Measurements from ENCODE around the gene PLEKHG4B.
A peak's percentile ranks its signal among the peaks of the same experiment; 100 is the strongest.
"Not testable (repeated sequence)": the region's sequence is repeated elsewhere in the genome, so short reads cannot be mapped to it uniquely, and the experiment has no call there.

PLEKHG4B gene

DNA sequence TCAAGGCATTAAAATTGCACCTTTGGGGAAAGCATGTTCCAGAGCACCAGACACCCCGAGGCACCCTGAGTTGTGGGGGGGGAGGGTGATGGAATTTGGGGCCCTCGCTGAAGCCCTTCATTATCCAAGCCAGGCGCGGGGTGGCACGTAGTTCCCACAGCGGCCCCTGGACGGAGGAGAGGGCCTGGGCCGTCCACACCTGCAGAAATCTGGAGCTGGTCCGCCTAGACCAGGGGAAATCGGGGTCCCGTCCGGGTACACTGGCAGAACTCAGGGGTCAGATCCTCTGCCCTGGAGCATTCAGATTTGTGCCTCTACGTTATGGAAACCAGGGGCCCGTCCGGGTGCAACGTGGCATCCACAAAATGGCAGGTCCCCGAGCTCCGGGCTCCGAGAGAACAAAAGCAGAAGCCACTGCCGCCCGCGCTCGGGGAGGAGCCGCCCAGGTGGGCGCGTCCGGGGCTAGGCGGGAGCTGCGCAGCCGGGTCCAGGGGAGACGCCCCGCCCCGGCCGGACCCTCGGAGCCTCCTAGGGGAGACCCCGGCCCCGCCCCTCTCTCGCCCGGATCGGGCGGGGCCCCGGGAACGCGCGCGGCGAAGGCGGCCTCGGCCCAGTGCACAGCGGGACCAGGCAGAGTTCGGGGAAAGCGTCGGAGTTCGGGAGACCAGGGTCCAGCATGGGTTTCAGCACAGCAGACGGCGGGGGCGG lies at the start of gene PLEKHG4B:
PLEKHG4B (plus strand) TSS at position 613 of the 708 bp plus-strand sequence; CDS start at position 677, 64 bp downstream.
- Mint-ChIP-seq H3K9me3 (ENCODE audit: low read depth) (no peaks in the 10 kb centered on the region), H3K36me3 (no peaks in the 10 kb centered on the region), H3K4me3 (peak within 1 kb of the TSS; percentile 78), H3K27me3 (peaks cover 31% of the 10 kb centered on the region), H3K4me1 (ENCODE audit: low read depth) (peaks cover 7% of the 10 kb centered on the region), H3K27ac (no peak within 1 kb of the TSS)

- H3K9me3 Mint-ChIP-seq (ENCODE audit: low read depth) = no peaks in the 10 kb centered on the region
- H3K27me3 Mint-ChIP-seq = peaks cover 30% of the 10 kb centered on the region
- no peaks in the 10 kb centered on the region for H3K36me3 Mint-ChIP-seq
- no peak overlapping the region for H3K4me3 Mint-ChIP-seq
- H3K27ac Mint-ChIP-seq = no peak overlapping the region
- no peaks in the 10 kb centered on the region for H3K4me1 Mint-ChIP-seq (ENCODE audit: low read depth)
Observed at GRCh38 chr5:42250-42649, 49.7 kb upstream of the PLEKHG4B start.

DNA sequence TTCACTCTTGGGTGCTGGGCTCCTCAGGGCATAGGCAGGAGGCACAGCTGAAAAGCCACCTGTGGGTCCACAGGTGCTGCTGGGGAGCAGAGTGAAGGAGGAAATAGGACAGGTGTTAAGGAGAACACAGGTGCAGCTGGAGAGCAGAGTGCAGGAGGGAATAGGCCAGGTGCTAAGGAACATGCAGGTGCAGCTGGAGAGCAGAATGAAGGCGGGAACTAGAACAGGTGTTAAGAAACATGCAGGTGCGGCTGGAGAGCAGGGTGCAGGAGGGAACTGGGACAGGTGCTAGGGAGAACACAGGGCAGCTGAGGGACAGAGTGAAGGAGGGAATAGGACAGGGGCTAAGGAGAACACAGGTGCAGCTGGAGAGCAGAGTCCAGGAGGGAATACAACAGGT lies 43.8 kb upstream of the PLEKHG4B start:
- Mint-ChIP-seq H3K36me3 (no peaks in the 10 kb centered on the region), H3K4me3 (no peak overlapping the region), H3K27ac (no peak overlapping the region), H3K4me1 (ENCODE audit: low read depth) (peaks cover 4% of the 10 kb centered on the region), H3K27me3 (peaks cover 24% of the 10 kb centered on the region), H3K9me3 (ENCODE audit: low read depth) (peaks cover 3% of the 10 kb centered on the region)

DNA sequence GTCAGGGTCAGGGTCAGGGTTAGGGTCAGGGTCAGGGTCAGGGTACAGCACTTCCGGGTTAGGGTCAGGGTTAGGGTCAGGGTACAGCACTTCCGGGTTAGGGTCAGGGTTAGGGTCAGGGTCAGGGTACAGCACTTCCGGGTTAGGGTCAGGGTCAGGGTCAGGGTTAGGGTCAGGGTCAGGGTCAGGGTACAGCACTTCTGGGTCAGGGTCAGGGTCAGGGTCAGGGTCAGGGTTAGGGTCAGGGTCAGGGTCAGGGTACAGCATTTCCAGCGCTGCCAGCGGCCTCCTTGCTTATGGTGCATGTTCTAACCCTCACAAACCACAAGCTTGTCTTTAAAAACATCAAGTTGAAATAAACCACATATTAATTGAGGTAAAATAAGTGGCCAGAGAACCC lies 42.4 kb upstream of the PLEKHG4B start:
- H3K4me1 Mint-ChIP-seq (ENCODE audit: low read depth) = not testable (repeated sequence)
- H3K27me3 Mint-ChIP-seq = peaks cover 22% of the 10 kb centered on the region

DNA sequence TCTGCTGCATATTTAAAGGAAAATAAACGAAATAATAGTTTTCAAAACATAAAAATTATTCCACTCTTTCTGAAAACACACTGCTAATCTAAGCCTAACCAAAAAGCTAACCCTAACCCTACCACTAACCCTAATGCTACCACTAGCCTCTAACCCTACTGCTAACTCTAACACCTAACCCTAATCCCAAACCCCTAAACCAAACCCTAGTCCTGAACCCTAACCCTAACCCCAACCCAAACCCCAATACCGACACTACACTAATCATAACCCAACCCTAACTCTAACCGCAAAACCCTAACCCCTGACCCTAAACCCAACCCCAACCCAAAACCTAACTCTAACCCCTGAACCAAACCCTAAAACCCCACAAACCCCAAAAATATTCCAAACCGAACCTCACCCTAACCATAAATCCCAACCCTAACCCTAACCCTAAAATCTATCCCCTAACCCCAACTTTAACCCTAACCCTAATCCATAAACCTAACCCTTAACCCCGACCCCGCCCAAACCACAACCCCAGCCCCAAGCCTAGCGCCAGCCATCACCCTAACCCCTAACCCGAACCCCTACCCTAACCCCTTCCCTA lies 41.9 kb upstream of the PLEKHG4B start:
- Mint-ChIP-seq H3K4me3 (no peak overlapping the region), H3K27me3 (peaks cover 22% of the 10 kb centered on the region), H3K36me3 (no peaks in the 10 kb centered on the region), H3K4me1 (ENCODE audit: low read depth) (peaks cover 6% of the 10 kb centered on the region), H3K9me3 (ENCODE audit: low read depth) (peaks cover 3% of the 10 kb centered on the region), H3K27ac (no peak overlapping the region)

More for the DNA sequence above, 42.4 kb upstream of the PLEKHG4B start:
- H3K27ac Mint-ChIP-seq; H3K4me3 Mint-ChIP-seq; H3K36me3 Mint-ChIP-seq; H3K9me3 Mint-ChIP-seq (ENCODE audit: low read depth): not testable (repeated sequence)

DNA sequence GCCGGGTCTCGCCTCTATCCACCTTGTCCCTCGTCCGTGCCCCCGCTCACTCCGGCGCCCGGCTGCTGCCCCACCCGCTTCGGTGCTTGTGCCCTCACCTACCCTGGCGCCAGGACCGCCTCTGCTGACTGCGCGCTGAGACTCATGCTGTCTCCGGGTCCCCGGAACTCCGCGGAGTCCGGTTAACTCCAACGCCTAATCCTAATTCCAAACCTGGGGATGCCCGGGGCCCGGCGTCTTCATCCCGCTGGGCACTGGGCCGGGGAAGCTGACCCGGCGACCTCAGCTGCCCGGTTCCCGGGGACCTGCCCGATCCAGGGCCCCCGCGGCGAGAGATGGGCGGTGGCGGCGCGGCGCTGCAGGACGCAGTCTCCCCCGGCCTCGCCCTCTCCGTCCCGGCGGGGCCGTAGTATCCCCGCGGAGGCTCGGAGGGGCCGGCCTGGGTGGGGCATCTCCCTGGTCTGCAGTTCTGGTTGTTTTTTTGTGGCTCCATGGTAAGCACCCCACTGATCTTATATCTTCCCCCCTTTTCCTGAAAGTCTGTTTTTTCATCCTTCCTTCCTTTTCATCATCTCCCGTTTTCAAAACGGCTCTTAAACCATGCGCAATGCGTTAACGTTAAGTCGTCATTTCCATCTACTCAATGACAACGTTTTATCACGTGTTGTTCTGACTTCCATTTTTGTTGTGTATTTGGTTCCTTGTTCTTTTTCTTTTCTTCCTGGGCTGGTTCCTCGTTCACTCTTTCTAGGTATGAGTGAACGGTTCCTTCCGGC lies 41.1 kb upstream of the PLEKHG4B start:
- Mint-ChIP-seq H3K9me3 (ENCODE audit: low read depth) (peaks cover 3% of the 10 kb centered on the region), H3K27ac (no peak overlapping the region), H3K4me3 (no peak overlapping the region), H3K27me3 (peaks cover 23% of the 10 kb centered on the region), H3K36me3 (no peaks in the 10 kb centered on the region), H3K4me1 (ENCODE audit: low read depth) (peaks cover 6% of the 10 kb centered on the region)

DNA sequence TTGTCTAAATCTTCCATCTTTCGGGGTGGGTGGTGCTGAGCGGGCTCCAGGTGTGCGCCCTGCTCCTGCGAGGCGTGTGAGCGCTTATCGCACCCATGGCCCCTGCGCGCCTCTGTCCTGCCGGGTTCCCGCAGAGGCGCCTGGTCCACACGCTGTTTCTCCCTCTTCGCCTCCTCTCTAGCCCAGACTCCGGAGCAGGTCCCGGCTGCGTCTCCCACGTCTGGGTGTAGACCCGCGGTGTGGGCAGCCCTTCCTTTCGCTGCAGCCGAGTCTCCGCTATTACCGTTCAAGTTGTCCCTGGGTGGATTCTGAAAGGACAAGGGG lies 40.5 kb upstream of the PLEKHG4B start:
- peaks cover 6% of the 10 kb centered on the region for H3K4me1 Mint-ChIP-seq (ENCODE audit: low read depth)
- H3K4me3 Mint-ChIP-seq = no peak overlapping the region
- H3K27me3 Mint-ChIP-seq = peaks cover 26% of the 10 kb centered on the region
- peaks cover 3% of the 10 kb centered on the region for H3K9me3 Mint-ChIP-seq (ENCODE audit: low read depth)
- H3K36me3 Mint-ChIP-seq = no peaks in the 10 kb centered on the region
- H3K27ac Mint-ChIP-seq = no peak overlapping the region

DNA sequence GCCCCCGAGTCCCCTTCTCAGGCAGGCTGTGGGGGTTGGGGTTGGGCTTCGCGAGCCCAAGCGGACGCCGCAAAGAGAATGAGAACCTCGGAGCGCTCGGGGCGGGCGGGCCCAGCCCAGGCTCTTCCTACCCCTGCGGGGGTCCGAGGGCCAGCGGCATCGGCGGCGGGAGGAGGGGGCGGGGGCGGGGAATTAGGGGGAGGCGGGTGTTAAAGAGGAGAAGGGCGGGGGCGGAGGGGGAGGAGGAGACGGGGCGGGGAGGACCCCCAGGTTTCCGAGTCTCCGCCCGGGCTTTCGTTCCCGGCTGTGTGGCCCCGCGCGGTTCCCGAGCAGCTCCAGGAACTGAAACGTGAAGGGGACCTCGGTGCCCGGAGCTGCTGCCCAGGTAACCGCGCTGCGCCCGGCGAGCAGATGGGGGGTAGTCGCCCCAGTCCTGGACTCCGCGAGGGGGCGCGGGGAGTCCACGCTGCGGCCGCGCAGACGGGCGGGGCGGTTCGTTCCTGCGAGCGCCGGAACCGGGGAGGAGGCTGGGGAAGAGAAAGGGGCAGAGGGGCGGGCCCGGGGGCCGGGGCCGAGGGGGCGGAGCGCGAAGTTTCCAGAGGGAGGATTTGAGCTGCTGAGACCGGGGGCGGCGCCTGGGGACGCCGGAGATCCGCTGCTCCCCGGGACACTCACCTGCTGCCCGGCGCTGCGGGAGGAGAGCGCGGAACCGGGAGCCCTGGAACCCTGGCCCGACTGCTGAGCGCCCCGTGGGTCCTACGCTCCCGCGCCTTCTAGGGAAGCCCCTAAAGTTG lies 38.4 kb upstream of the PLEKHG4B start:
- H3K4me3 Mint-ChIP-seq = peak overlapping the region; percentile 64

DNA sequence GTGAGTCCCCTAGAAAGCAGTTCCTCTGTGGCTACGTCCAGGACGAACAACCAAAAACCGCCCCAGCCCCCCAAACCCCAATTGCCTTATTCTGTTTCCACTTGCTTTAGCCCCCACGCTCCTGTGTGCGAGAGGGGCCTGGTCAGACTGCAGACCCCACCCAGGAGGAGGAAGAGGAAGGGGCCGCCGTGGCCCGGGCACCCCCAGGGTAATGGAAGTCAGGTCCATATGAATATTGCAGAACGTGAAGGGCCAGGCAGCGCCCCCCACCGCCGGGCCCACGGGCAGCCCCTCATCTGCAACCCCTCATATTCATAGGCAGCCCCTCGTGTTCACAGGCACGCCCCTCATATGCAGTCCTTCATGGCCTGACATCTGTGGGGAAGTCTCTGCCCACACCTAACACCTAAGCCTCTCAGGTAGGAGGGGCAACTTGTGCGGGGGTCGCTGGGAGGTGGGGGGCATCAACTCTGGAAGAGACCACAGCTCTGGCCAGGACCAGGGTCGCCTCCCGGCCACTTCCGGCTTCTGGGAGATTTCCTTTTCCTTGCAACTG lies 37.7 kb upstream of the PLEKHG4B start:
- H3K36me3 Mint-ChIP-seq = no peaks in the 10 kb centered on the region
- peaks cover 22% of the 10 kb centered on the region for H3K27me3 Mint-ChIP-seq
- peak overlapping the region; percentile 64 for H3K4me3 Mint-ChIP-seq
- peaks cover 6% of the 10 kb centered on the region for H3K4me1 Mint-ChIP-seq (ENCODE audit: low read depth)
- H3K27ac Mint-ChIP-seq = no peak overlapping the region
- peaks cover 3% of the 10 kb centered on the region for H3K9me3 Mint-ChIP-seq (ENCODE audit: low read depth)

More for the DNA sequence above, 38.4 kb upstream of the PLEKHG4B start:
- Mint-ChIP-seq H3K27ac (no peak overlapping the region), H3K36me3 (no peaks in the 10 kb centered on the region), H3K4me1 (ENCODE audit: low read depth) (peaks cover 6% of the 10 kb centered on the region), H3K9me3 (ENCODE audit: low read depth) (peaks cover 3% of the 10 kb centered on the region), H3K27me3 (peaks cover 22% of the 10 kb centered on the region)

DNA sequence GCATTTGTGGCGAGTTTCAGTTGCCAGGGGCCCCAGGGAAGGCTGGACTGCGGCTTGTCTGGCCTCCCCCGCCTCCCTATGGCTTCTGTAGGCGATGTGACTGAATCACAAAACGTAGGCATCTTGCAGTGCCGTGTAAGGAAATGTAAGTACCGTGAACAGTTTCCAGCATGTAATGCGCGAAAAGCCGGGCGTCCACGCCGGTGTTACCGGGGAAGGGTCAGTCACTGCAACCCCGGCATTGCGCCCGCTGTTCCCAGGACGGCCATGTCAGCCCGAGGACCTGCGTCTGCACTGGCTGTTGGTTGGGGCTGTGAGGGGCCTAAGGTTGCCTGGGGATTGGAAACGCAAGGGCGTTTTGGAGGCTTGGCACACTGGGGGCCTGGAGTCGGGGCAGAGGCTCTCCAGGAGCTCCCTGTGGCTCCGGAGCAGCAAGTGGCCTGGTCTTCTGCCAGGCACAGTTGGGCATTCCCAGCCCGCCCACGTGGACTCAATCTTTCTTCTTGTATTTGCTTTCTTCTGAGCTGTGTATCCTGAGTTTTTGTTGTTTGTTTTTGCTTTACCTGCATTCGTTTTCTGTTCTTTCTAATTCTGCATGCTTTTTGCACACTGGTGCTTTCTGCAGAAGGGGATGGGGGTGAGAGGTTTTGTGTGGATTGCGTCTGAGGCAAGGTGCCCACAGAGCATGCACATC lies 36.9 kb upstream of the PLEKHG4B start:
- no peak overlapping the region for H3K27ac Mint-ChIP-seq
- H3K27me3 Mint-ChIP-seq = peaks cover 22% of the 10 kb centered on the region
- H3K4me3 Mint-ChIP-seq = peak overlapping the region; percentile 64
- H3K36me3 Mint-ChIP-seq = no peaks in the 10 kb centered on the region
- H3K9me3 Mint-ChIP-seq (ENCODE audit: low read depth) = peaks cover 3% of the 10 kb centered on the region
- H3K4me1 Mint-ChIP-seq (ENCODE audit: low read depth) = peaks cover 6% of the 10 kb centered on the region

GRCh38 chr5:56561-57290 lies 35.2 kb upstream of the PLEKHG4B start:
- no peaks in the 10 kb centered on the region for H3K9me3 Mint-ChIP-seq (ENCODE audit: low read depth)
- no peaks in the 10 kb centered on the region for H3K36me3 Mint-ChIP-seq
- no peak overlapping the region for H3K4me3 Mint-ChIP-seq
- H3K4me1 Mint-ChIP-seq (ENCODE audit: low read depth) = peaks cover 6% of the 10 kb centered on the region
- H3K27ac Mint-ChIP-seq = no peak overlapping the region
- peaks cover 19% of the 10 kb centered on the region for H3K27me3 Mint-ChIP-seq

DNA sequence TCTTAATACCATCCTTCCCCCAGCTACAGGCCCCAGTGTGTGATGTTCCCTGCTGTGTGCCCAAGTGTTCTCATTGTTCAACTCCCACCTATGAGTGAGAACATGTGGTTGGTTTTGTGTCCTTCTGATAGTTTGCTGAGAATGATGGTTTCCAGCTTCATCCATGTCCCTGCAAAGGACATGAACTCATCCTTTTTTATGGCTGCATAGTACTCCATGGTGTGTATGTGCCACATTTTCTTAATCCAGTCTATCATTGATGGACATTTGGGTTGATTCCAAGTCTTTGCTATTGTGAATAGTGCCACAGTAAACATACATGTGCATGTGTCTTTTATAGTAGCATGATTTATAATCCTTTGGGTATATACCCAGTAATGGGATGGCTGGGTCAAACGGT lies 31.7 kb upstream of the PLEKHG4B start:
- H3K27ac Mint-ChIP-seq; H3K36me3 Mint-ChIP-seq; H3K4me1 Mint-ChIP-seq (ENCODE audit: low read depth); H3K4me3 Mint-ChIP-seq; H3K9me3 Mint-ChIP-seq (ENCODE audit: low read depth): not testable (repeated sequence)
- H3K27me3 Mint-ChIP-seq = peaks cover 29% of the 10 kb centered on the region

GRCh38 chr5:70440-70839 lies 21.5 kb upstream of the PLEKHG4B start:
- Mint-ChIP-seq H3K36me3 (no peaks in the 10 kb centered on the region), H3K4me3 (no peak overlapping the region), H3K4me1 (ENCODE audit: low read depth) (no peaks in the 10 kb centered on the region), H3K9me3 (ENCODE audit: low read depth) (no peaks in the 10 kb centered on the region), H3K27ac (no peak overlapping the region), H3K27me3 (peaks cover 22% of the 10 kb centered on the region)
